ENCODE measurements around the gene GCLC.

GCLC gene

GRCh38 chr6:53523511-53524454 lies 21.1 kb downstream of the GCLC start:
- no peak for DNase-seq

- DNase-seq = no peak
Observed at GRCh38 chr6:53520320-53520928, 24.5 kb downstream of the GCLC start.

- DNase-seq = no peak
Observed at GRCh38 chr6:53518862-53519261, 26.0 kb downstream of the GCLC start.

GRCh38 chr6:53517021-53517420 lies 27.9 kb downstream of the GCLC start:
- DNase-seq = no peak

GRCh38 chr6:53514677-53515076 lies 30.2 kb downstream of the GCLC start:
- DNase-seq = no peak

- DNase-seq = no peak
Observed at GRCh38 chr6:53513519-53513966, 31.4 kb downstream of the GCLC start.

- DNase-seq = no peak
Observed at GRCh38 chr6:53513056-53513455, 31.8 kb downstream of the GCLC start.

- DNase-seq = no peak
Observed at GRCh38 chr6:53512626-53513025, 32.3 kb downstream of the GCLC start.

GRCh38 chr6:53510746-53511145 lies 34.2 kb downstream of the GCLC start:
- DNase-seq = no peak

- DNase-seq = no peak
Observed at GRCh38 chr6:53506872-53507271, 38.0 kb downstream of the GCLC start.

- no peak for DNase-seq
Observed at GRCh38 chr6:53504512-53504911, 40.4 kb downstream of the GCLC start.

- DNase-seq = no peak
Observed at GRCh38 chr6:53503060-53503459, 41.8 kb downstream of the GCLC start.

- DNase-seq = no peak
Observed at GRCh38 chr6:53501432-53501831, 43.5 kb downstream of the GCLC start.

- DNase-seq = no peak
Observed at GRCh38 chr6:53500095-53500494, 44.8 kb downstream of the GCLC start.

- no peak for DNase-seq
Observed at GRCh38 chr6:53499094-53499493, 45.8 kb downstream of the GCLC start.

GRCh38 chr6:53498649-53499048 lies 46.3 kb downstream of the GCLC start:
- no peak for DNase-seq

- no peak for DNase-seq
Observed at GRCh38 chr6:53497905-53498304, 47.0 kb downstream of the GCLC start.

- DNase-seq = peak in 1 of 2 experiments; percentile 20
Observed at GRCh38 chr6:53496797-53497375, 48.0 kb downstream of the GCLC start.

- DNase-seq = no peak
Observed at GRCh38 chr6:53495506-53496499, 49.1 kb downstream of the GCLC start.

- DNase-seq = no peak
Observed at GRCh38 chr6:53494076-53494475, 50.8 kb downstream of the GCLC start.

GRCh38 chr6:53493635-53494025 lies 51.3 kb downstream of the GCLC start:
- DNase-seq = no peak

GRCh38 chr6:53492860-53493634 lies 51.9 kb downstream of the GCLC start:
- peak in 1 of 2 experiments; percentile 66 for DNase-seq

Measured in SW 1271 (cell line).